ENCODE data around the gene LRRC8D.

DNA sequence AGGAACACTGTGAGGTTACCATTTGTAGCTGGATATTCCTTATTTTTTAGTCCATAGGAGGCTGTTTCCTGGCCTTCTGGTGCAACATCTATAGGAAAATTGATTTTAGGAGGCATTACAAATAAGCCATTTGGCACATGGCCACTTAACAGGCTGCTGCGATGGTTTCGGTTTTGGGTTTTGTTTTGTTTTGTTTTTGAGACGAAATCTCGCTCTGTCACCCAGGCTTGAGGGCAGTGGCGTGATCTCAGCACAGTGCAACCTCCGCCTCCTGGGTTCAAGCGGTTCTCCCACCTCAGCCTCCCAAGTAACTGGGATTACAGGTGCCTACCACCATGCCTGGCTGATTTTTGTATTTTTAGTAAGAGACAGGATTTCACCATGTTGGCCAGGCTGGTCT, 20.1 kb upstream of the LRRC8D start:
- TF ChIP-seq, protein P1, sequence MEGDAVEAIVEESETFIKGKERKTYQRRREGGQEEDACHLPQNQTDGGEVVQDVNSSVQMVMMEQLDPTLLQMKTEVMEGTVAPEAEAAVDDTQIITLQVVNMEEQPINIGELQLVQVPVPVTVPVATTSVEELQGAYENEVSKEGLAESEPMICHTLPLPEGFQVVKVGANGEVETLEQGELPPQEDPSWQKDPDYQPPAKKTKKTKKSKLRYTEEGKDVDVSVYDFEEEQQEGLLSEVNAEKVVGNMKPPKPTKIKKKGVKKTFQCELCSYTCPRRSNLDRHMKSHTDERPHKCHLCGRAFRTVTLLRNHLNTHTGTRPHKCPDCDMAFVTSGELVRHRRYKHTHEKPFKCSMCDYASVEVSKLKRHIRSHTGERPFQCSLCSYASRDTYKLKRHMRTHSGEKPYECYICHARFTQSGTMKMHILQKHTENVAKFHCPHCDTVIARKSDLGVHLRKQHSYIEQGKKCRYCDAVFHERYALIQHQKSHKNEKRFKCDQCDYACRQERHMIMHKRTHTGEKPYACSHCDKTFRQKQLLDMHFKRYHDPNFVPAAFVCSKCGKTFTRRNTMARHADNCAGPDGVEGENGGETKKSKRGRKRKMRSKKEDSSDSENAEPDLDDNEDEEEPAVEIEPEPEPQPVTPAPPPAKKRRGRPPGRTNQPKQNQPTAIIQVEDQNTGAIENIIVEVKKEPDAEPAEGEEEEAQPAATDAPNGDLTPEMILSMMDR (conservative IDR thresholded peaks at IDR 0.05) = no peak
- TF ChIP-seq ZFX (IDR thresholded peaks at IDR 0.05) = no peak
